ENCODE data around the gene FAM204A. TPM values are rescaled to one million over a fixed set of nuclear protein-coding genes. Genes with fewer than 3 reads are reported as not detected.

The FAM204A gene
- total and polyA plus RNA-seq, 2 of the 13 experiments (the other 11 are each of a cell fraction or from before 2014, with no cell fraction given): 9.2 to 61.0 TPM

GRCh38 chr10:118273662-118274061 is 68.5 kb downstream of the FAM204A start:
- in situ Hi-C loops (cut with HindIII; ENCODE audit: extremely low pct_ligation_motif_present, low pct_unique_long_range_greater_than_20kb) (no loop called here), intact Hi-C loops (cut with micrococcal nuclease; ENCODE audit: unreplicated experiment) (no loop called here)
- Histone ChIP-seq H2AFZ (ENCODE audit: low read length) (no peak overlapping the region), H3K4me2 (ENCODE audit: low read depth, low read length) (no peak overlapping the region), H3K4me1 (ENCODE audit: insufficient read depth, low read length) (peaks cover 18% of the 10 kb centered on the region), H3K27ac (ENCODE audit: extremely low read length, insufficient read depth, low read length) (no peak overlapping the region), H4K20me1 (ENCODE audit: insufficient read depth, low read length) (no peaks in the 10 kb centered on the region), H3K27me3 (ENCODE audit: control insufficient read depth in 1 of 2, insufficient read depth in 2 of 2, low read length in 2 of 2) (peaks cover 0 to 31% of the 10 kb centered on the region in 2 experiments; a peak in 3 of 5 replicates), H3K9me3 (ENCODE audit: low read length) (no peaks in the 10 kb centered on the region), H3K79me2 (ENCODE audit: insufficient read depth, low read length) (no peaks in the 10 kb centered on the region), H3K9ac (ENCODE audit: insufficient read depth, low read depth, low read length) (no peak overlapping the region), H3K36me3 (replicated peaks in 1 of 2; ENCODE audit: control insufficient read depth in 1 of 2, insufficient read depth in 2 of 2, low read length in 2 of 2) (no peaks in the 10 kb centered on the region), H3K4me3 (replicated peaks in 1 of 3; ENCODE audit: insufficient read depth in 1 of 3, low read depth in 2 of 3, low read length in 3 of 3) (no peak overlapping the region)
- FAIRE-seq: no peak
- WGBS (ENCODE audit: low lambda C conversion rate): 50% methylated on average over 1 of the region's 1 CpG
- TF ChIP-seq MTA1 (CRISPR knock-in tag; IDR thresholded peaks at IDR 0.05; ENCODE audit: borderline replicate concordance) (no peak), MXD3 (CRISPR knock-in tag; IDR thresholded peaks at IDR 0.05) (no peak), ZNF260 (CRISPR knock-in tag; IDR thresholded peaks at IDR 0.05; ENCODE audit: borderline replicate concordance, low read depth) (no peak), HMG20A (CRISPR knock-in tag; IDR thresholded peaks at IDR 0.05; ENCODE audit: borderline replicate concordance) (no peak), NR2C2 (CRISPR knock-in tag; IDR thresholded peaks at IDR 0.05; ENCODE audit: borderline replicate concordance) (no peak), SRF (IDR thresholded peaks at IDR 0.05; ENCODE audit: low read depth, low read length) (no peak), ZFP82 (CRISPR knock-in tag; IDR thresholded peaks at IDR 0.05; ENCODE audit: borderline replicate concordance) (no peak), ZNF616 (CRISPR knock-in tag; IDR thresholded peaks at IDR 0.05; ENCODE audit: low read depth) (no peak), ISX (CRISPR knock-in tag; conservative IDR thresholded peaks at IDR 0.05) (no peak), ZNF124 (CRISPR knock-in tag; IDR thresholded peaks at IDR 0.05) (no peak), BCL3 (CRISPR knock-in tag; IDR thresholded peaks at IDR 0.05) (no peak), FOSL1 (CRISPR knock-in tag; IDR thresholded peaks at IDR 0.05; ENCODE audit: borderline replicate concordance) (no peak), MEIS2 (CRISPR knock-in tag; IDR thresholded peaks at IDR 0.05) (no peak), PAWR (CRISPR knock-in tag; IDR thresholded peaks at IDR 0.05; ENCODE audit: borderline replicate concordance) (no peak)
- TF ChIP-seq, protein P1, sequence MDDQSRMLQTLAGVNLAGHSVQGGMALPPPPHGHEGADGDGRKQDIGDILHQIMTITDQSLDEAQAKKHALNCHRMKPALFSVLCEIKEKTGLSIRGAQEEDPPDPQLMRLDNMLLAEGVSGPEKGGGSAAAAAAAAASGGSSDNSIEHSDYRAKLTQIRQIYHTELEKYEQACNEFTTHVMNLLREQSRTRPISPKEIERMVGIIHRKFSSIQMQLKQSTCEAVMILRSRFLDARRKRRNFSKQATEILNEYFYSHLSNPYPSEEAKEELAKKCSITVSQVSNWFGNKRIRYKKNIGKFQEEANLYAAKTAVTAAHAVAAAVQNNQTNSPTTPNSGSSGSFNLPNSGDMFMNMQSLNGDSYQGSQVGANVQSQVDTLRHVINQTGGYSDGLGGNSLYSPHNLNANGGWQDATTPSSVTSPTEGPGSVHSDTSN (CRISPR knock-in tag; IDR thresholded peaks at IDR 0.05; ENCODE audit: borderline replicate concordance): no peak
- POLR2A ChIA-PET: no interaction called here
- no peak for DNase-seq (ENCODE audit: low spot score)
- no peak for ATAC-seq
- CTCF ChIA-PET (ENCODE audit: low intra/inter-chr PET ratio, low total read pairs): no interaction called here
- no TSS peak for BruUV-seq (replicated peaks)
